Embryonic facial prominence (tissue), 1 donor: ENCODE measurements around the gene VWA3B.
"Not testable (repeated sequence)": the region's sequence is repeated elsewhere in the genome, so short reads cannot be mapped to it uniquely, and the experiment has no call there.

Experiments used
- DNase-seq: peaks from one replicate; pipeline ENCODE4 v3.0.0-alpha.2; 2016; ENCODE audit errors: extremely low spot score

VWA3B gene

DNA sequence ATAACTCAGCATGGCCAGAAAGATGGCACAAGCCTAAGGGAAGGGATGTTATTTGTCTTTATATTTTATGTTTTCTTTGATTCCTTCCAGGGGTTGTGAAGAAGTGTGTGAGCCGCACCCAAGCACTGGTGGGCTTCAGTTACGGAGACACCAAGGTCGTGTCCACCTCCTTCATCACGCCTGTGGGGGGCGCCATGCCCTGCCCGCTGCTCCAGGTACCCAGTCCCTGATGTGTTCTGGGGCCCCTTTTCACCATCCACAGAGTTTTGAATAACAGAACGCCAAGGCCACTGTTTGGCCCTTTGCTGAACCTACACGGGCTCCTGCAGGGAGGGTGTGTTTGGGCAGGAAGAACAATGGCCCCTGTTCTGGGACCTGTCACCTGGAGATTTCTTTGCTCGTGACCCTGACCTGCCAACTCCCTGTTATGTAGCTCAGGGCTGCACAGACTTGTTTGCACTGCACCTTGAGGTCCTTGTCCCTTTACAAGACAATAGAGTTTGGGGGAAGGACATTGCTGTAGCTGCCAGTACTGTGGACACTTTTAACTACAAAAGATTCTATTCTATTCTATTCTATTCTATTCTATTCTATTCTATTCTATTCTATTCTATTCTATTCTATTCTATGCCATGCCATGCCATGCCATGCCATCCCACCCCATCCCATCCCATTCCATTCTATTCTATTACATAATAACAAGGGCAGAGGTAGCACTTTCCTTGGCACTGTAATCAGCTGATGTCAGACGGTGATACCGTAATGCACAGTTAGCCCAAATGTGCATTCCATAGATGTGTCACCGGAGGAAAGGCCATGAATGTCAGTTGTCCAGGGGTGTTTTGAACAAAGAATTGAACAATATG, 211.1 kb downstream of the VWA3B start:
- DNase-seq: no peak

- no peak for DNase-seq
Observed at GRCh38 chr2:98298683-98299164, 211.8 kb downstream of the VWA3B start.

DNA sequence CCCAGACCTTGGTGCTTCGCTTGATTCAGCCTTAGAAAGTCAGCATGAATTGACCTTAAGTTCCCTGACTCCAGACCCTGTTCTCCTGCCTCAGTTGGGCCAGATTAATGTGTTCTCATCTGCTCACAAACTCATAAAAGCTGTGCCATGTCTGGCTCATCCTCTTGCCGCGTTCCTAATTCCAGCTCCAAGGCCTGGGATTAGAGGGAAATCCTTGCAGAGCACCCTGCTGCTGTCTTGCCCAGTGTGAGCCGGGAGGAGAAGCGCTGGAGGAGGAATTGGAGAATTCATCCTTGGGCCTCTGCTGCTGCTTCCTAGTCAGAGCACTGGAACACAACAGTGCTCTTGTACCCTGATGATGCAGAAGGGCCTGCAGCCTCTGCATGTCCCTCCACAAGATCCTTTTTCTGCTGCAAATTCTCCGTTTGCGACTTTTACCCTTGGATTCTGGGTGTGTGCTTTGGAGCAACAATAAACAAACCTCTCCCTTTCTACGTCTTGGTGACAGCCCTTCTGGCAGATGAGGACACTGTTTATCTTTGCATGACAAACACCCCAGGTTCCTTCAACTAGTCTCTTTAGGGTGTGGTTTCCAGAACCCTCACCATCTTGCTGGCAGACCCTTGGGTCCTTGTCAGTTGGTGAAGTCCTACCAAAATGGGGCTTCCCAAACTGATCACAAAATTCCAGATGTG, 212.4 kb downstream of the VWA3B start:
- no peak for DNase-seq

DNA sequence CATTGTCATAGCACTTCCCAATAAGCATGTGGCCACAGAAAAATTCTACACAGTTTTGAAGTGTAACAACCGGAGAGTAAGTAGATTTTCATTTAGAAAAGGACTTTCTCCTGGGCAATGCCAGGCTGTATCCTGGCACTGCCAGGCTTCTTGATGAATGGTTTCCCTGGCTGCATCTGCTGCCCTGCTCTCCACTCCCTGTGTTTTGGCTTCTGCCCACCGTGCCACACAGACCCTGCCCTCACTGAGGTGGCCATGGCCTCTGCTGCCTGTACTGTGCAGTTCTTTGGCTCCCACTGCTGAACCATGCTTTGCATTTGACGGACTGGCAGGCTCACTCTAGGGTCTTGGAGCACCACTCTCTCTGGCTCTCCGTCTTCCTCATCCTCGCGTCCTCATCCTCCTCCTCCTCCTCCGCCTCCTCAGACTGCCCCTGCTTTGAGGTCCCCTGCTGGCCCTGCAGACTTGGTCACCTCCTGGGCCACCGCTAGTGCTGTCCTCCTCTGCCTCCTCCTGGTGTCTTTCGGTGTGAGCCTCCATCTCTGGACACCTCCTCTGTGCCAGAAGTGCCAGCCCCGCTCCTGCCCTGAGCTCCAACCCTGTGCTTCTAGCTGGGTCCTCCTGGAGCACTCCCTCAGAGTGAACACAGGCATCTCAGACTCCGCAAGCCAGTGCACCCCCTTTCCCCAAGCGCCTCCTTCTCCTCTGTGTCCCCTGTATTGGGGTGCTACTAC, 213.3 kb downstream of the VWA3B start:
- no peak for DNase-seq

DNA sequence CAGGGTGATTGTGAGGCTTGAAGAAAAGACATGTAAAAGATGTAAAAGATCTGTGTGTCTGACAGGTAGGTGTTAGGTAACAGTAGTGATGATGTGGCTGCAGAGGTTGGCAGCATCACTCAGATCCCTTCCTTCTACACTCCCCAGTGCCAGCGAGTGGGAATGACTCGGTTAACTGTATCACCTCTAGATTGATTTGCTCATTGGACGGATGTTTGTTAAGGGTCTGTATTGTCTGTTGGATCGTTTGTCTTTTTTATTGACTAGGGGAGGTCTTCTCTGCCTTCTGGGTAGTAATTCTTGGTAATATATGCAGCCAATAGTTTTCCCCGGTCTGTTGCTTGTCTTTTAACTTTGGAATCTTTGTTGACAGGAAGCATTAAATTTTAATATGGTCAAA, 214.5 kb downstream of the VWA3B start:
- DNase-seq: no peak

GRCh38 chr2:98307131-98307696, 220.2 kb downstream of the VWA3B start:
- DNase-seq: not testable (repeated sequence)

GRCh38 chr2:98308068-98308467, 221.1 kb downstream of the VWA3B start:
- DNase-seq: no peak

GRCh38 chr2:98308532-98308931, 221.6 kb downstream of the VWA3B start:
- DNase-seq: no peak

- no peak for DNase-seq
Observed at GRCh38 chr2:98309580-98309979, 222.6 kb downstream of the VWA3B start.

DNA sequence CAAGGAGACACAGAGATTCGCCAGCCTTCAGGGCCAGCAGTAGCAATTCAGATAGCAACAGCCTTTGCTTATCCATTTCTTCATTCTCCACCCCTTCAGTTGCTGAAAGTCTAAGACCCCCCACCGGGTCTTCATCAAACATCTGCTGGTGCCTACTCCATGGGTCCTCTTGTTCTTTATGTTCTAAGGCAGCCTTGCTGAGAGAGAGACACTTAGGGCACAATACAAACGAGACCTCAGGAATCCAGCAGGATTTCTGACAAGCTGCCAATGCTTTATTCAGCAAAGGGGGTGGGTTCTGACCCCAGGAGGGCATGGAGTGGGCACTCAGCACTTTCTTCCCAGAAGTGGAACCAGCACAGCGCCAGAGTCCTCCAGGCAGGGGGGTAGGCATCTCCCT, 223.0 kb downstream of the VWA3B start:
- no peak for DNase-seq

- DNase-seq: no peak
Observed at GRCh38 chr2:98311090-98311489, 224.1 kb downstream of the VWA3B start.

DNA sequence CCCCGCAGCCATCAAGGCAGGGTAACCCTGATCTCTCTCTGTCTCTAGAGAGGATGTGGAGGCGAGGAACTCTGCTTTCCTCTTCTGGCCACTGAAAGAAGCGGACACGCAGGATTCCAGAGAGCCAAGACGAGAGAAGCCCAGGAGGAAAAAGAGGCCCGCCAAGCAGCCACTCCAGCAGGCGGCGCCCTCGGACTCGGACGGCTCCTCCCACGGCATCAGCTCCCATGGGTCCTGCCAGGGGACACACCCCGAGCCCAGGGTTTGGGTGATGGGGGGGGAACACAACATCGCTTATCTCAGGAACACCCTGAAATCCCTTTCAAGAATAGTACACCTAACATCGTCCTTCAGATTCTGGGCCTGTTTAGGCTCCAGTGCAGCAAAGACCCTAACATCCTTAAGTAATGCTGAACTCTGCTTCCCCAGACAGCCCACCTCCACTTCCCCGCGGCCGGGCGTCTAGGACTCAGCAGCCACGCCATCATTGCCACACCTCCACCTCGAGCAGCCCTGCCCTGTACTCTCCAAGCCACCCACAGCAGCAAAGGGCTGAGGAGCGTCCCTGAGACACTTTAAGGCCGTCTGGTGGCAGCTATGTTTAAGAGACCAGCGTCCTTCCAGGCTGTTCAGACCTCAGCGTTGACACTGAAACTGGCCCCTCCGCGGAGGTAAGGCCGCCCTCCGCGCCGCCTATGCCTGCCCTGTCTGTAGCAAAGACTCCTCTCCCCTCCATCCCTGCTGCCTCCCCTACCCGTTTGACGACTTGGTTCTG, 225.0 kb downstream of the VWA3B start:
- DNase-seq: no peak

- DNase-seq: no peak
Observed at GRCh38 chr2:98313492-98314250, 226.7 kb downstream of the VWA3B start.

DNA sequence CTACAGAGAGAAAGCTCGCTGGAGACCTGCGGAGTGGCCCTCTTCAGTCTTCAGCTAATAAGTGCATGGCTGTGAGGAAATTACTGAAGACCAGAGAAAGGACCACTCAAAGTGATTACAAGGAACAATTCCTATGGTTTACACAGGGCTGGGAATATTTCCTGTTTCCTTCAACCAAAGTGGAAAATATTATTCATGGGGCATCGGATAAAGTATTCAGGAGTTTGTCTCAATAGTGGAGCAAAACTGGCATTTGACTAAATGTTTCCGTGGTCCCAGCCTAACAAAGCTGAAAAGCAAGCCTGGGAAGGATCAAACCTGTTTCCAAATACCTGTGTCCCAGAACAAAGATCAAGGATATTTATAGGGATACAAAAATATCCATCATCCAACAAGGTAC, 227.3 kb downstream of the VWA3B start:
- no peak for DNase-seq

DNA sequence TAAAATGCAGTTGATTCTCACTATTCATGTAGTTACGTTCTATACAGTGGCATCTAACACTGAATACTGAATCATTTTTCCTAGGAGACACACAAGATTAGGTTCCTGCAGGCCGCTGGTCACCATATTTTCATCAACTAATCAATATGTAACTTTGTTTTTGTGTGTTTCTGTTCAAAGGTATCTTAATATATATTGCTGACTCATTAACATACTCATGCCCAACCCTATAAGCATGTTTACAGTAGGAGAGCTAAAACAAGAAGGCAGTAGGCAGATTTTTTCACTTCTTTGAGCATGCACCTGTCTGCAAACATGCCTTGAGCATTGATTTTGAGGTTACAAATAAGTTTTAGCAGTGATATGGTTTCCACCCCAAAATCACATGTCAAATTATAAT, 229.0 kb downstream of the VWA3B start:
- no peak for DNase-seq

DNA sequence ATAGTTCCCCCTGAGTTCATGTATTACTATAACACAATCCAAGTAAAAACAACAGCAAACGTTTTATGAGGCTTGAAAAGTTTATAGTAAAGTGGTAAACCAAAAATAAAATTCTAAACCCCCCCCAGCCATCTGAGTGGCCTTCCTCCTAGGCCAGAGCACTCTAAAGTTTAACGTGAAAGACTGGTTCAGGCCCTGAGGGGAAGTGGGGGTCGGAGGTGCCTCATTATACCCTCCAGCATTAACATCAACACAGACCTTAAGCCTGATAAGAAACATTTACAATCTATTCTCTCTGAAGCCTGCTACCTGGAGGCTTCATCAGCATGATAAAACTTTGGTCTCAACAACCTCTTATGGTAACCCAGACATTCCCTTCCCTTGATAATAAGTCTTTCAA, 230.2 kb downstream of the VWA3B start:
- DNase-seq: no peak

DNA sequence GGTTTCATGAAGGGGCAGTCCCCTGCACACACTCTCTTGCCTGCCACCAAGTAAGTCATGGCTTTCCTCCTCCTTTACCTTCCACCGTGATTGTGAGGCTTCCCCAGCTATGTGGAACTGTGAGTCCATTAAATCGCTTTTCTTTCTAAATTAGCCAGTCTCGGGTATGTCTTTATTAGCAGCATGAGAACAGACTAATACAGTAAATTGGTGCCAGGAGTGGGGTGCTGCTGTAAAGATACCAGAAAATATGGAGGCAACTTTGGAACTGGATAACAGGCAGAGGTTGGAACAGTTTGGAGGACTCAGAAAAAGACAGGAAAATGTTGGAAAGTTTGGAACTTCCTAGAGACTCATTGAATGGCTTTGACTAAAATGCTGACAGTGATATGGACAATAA, 233.2 kb downstream of the VWA3B start:
- DNase-seq: not testable (repeated sequence)

- DNase-seq: no peak
Observed at GRCh38 chr2:98324181-98324580, 237.2 kb downstream of the VWA3B start.

DNA sequence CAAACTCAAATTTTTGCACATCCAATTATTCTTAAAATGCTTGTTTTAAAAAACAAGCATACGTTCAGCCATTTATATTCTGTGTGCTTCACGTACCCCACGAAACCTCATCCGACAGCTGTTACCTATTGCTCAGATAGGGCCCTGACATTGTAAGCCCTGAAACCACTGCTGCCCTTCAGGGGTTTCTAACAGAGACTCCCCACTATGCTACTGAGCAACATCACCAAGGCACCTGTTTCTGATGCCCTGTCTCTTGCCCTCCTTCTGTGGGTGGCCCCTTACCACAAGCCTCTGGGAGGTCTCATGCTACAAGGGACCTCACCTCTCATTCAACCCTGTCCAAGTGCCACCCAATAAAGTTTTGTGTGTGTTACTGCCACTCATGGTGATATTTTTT, 240.8 kb downstream of the VWA3B start:
- DNase-seq: no peak

DNA sequence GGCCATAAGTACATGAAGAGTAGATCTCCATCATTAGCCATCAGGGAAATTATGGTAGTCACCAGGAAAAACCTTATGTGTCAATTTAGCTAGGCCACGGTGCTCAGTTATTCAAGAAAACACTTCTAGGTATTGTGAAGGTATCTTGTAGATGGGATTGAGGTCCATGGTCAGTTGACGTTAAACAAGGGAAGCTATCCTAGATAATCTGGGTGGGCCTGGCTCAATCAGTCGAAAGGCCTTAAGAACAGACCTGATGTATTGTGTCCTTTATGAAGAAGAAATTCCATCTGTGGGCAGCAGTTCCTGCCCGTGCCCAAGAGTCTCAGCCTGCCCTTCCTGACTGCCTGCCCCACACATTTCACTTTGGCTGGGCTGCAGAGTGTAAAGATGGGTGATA, 242.6 kb downstream of the VWA3B start:
- DNase-seq: no peak

- DNase-seq: no peak
Observed at GRCh38 chr2:98332989-98333388, 246.0 kb downstream of the VWA3B start.
